SK-N-MC (cell line): Measurements from ENCODE around the gene ANGEL1.

ENCODE experiments used
- DNase-seq: peaks from one replicate; pipeline ENCODE4 v3.0.0-alpha.2; 2011; ENCODE audit warnings: low read depth, low spot score
- H3K27ac ChIP-seq: fragments of 200-600 bp; sonication (generic); 2 replicates; pipeline ENCODE4 v1.5.1; 2016; ENCODE audit warnings: mixed run types
- H3K36me3 ChIP-seq: fragments of 200-600 bp; sonication (generic); 2 replicates; pipeline ENCODE4 v1.6.1; 2017; ENCODE audit warnings: antibody characterized with exemption, low read length, mixed read lengths; ENCODE audit not compliant: insufficient read depth
- H3K4me3 ChIP-seq: fragments of 200-600 bp; sonication (generic); 2 replicates; pipeline ENCODE4 v1.5.1; 2016
- H3K9ac ChIP-seq: fragments of 200-600 bp; sonication (generic); 2 replicates; pipeline ENCODE4 v1.8.0; 2017; ENCODE audit warnings: mixed run types, mixed read lengths; ENCODE audit not compliant: insufficient read length
- H3K9me3 ChIP-seq: fragments of 200-600 bp; sonication (generic); 2 replicates; pipeline ENCODE4 v1.6.1; 2017; ENCODE audit warnings: low read depth, mild to moderate bottlenecking, antibody characterized with exemption, low read length, moderate library complexity, mixed read lengths
- EZH2 ChIP-seq: fragments of 200-600 bp; sonication (generic); IDR thresholded peaks from one replicate; pipeline ENCODE4 v1.6.1; 2017; ENCODE audit warnings: antibody characterized with exemption
- FOXP2 ChIP-seq: optimal IDR thresholded peaks from 2 replicates; pipeline ENCODE3; 2011; ENCODE audit warnings: mild to moderate bottlenecking, moderate library complexity; ENCODE audit not compliant: insufficient read depth; ENCODE audit errors: extremely low read length, control extremely low read depth
- POLR2AphosphoS5 ChIP-seq: IDR thresholded peaks from 2 replicates; pipeline ENCODE4 v1.6.1; 2012; ENCODE audit warnings: mild to moderate bottlenecking, low read depth, low read length, borderline replicate concordance

Gene ANGEL1

DNA sequence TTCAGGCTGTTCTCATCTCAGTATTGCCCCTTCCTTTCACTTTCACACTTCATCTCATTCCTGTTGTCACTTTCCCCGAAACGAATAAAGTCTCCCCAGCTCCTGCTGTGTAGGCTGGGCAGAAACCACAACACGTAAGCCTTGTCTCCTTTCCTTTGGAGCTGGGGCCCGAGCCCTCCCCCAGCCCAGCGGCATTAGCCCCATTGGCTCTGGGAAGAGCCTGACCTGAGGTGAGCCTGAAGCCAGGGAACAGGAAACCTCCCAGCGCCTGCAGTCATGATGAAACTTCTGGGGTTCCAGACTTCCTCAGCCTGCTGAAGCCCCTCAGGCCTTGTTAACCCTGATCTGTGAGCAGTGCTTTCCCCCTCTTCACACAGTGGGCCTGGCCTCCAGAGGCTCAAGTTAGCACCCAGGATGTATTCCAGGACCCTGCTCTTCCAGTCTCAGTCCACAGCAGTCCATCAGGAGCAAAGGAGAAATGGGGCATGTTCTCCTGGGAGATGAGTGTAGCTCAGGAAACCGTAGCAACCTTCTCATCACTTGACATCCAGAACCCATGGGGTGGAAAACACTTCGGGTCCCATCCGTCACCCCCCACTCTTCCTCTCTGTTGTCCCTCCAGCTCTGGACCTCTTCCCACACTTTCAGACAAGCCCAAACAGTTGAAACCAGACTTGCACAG lies 29.7 kb downstream of the ANGEL1 start:
- H3K4me3 ChIP-seq = no peak overlapping the region
- H3K27ac ChIP-seq = no peak overlapping the region
- H3K9ac ChIP-seq = no peak overlapping the region
- no peaks in the 10 kb centered on the region for H3K9me3 ChIP-seq
- no peak for DNase-seq
- no peak for TF ChIP-seq POLR2AphosphoS5
- no peak for TF ChIP-seq FOXP2
- TF ChIP-seq EZH2 = no peak
- no peaks in the 10 kb centered on the region; the same call in 1 of the 2 replicates for H3K36me3 ChIP-seq

DNA sequence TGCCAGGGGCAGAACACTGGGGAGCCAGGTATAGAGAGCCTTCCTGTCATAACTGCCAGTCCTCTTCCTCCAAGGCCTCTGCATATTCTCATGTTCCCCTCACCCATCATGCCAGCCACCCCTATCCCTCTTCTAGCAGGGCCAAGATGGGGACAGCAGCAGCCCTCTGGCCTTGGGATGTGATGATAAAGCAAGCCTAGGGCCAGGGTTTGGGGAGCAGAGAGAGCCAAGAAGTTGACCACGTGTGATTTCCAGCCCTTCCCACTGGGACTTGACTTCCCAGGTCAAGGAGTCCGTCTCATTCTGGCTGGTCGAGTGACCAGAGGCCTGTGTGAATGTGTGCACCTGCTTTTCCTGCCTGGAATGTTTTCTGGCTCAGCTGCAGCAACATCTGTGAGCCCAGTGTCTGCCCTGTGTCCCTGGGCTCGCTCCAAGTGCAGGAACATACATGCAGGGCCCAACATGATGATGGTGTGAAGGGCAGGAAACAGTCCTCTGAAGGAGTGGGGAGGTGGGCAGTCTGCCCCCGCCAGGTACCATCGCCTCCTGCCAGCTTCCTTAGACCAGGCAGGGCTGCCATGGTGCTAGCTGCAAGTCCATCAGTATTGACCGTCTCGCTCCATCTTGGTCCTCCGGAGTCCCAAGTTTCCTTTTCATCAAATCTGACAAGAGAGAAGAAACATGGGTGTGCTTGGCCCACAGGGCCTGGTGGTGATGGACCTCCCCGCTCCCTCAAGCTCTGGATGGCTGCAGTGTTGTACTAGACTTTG lies 30.4 kb downstream of the ANGEL1 start:
- DNase-seq = no peak
- H3K36me3 ChIP-seq = no peaks in the 10 kb centered on the region; the same call in 1 of the 2 replicates
- TF ChIP-seq POLR2AphosphoS5 (peak; percentile 3; the same call in 1 of the 2 replicates), FOXP2 (no peak)
- H3K9ac ChIP-seq = no peak overlapping the region
- H3K9me3 ChIP-seq = no peaks in the 10 kb centered on the region
- no peak overlapping the region for H3K27ac ChIP-seq
- no peak overlapping the region for H3K4me3 ChIP-seq

- no peak for TF ChIP-seq EZH2
- TF ChIP-seq POLR2AphosphoS5 = 0 out of 2 replicates have a peak, but pooled peaks have one; percentile 6
- no peak for TF ChIP-seq FOXP2
- no peak for DNase-seq
Observed at GRCh38 chr14:76781648-76782051, 31.0 kb downstream of the ANGEL1 start.

GRCh38 chr14:76780875-76781647 lies 31.6 kb downstream of the ANGEL1 start:
- no peak overlapping the region for H3K27ac ChIP-seq
- H3K9me3 ChIP-seq = no peaks in the 10 kb centered on the region
- H3K36me3 ChIP-seq = no peaks in the 10 kb centered on the region
- no peak overlapping the region for H3K9ac ChIP-seq
- no peak for DNase-seq
- no peak overlapping the region for H3K4me3 ChIP-seq
- TF ChIP-seq EZH2 = no peak
- TF ChIP-seq FOXP2 = no peak
- TF ChIP-seq POLR2AphosphoS5 = no peak

More at GRCh38 chr14:76781648-76782051, 31.0 kb downstream of the ANGEL1 start:
- Histone ChIP-seq H3K4me3 (no peak overlapping the region), H3K9me3 (no peaks in the 10 kb centered on the region), H3K9ac (no peak overlapping the region), H3K36me3 (no peaks in the 10 kb centered on the region; the same call in 1 of the 2 replicates), H3K27ac (no peak overlapping the region)

- Histone ChIP-seq H3K36me3 (no peaks in the 10 kb centered on the region), H3K4me3 (no peak overlapping the region), H3K9ac (no peak overlapping the region), H3K9me3 (no peaks in the 10 kb centered on the region), H3K27ac (no peak overlapping the region)
- TF ChIP-seq EZH2 = no peak
- TF ChIP-seq POLR2AphosphoS5 = no peak
- TF ChIP-seq FOXP2 = no peak
- DNase-seq = no peak
Observed at GRCh38 chr14:76780360-76780759, 32.3 kb downstream of the ANGEL1 start.

- Histone ChIP-seq H3K27ac (no peak overlapping the region), H3K9me3 (no peaks in the 10 kb centered on the region), H3K4me3 (no peak overlapping the region), H3K36me3 (no peaks in the 10 kb centered on the region), H3K9ac (no peak overlapping the region)
- TF ChIP-seq EZH2 (no peak), POLR2AphosphoS5 (no peak), FOXP2 (no peak)
- no peak for DNase-seq
Observed at GRCh38 chr14:76780058-76780345, 32.7 kb downstream of the ANGEL1 start.

DNA sequence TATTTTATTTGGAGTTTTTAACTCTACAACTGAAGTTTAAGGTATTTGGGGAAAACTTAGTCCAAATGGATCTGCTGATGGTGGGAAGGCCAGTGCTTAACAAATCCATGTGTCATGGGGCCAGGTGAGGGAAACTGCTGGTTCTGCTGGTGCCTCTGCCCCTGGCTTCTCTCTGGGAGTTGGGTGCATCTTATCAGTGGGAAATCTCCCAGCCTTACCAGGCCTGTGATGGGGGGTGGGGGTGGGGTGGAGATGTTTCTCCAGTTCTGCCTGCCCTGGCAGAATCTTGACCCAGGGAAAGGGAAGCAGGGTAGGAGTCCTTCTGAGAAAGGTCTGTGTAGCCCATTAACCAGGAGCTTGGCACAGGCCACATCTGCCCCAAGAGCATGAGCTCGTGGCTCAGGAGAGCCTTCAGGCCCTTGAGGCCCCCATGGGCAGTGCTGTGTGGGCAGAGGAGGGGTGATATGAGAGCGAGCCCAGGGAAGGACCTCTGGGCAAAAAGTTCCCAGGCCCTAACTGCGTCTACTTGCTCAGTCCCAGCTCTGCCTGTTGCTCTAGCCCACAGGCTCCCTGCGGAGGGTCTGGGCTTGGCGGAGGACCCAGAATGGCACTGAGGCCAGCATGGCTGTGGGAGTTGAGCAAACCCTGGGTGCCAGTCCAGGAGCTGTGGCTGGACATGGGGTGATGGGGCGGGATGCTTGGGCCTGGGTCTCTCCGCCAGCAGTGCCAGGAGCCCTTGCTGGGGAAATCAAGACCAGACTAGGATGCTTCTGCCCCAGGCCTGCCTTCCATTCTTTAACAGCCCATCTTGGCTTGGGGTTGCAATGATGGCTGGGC lies 33.2 kb downstream of the ANGEL1 start:
- no peak for TF ChIP-seq FOXP2
- DNase-seq = no peak
- Histone ChIP-seq H3K27ac (no peak overlapping the region), H3K9me3 (no peaks in the 10 kb centered on the region), H3K9ac (no peak overlapping the region), H3K36me3 (no peaks in the 10 kb centered on the region), H3K4me3 (no peak overlapping the region)

DNA sequence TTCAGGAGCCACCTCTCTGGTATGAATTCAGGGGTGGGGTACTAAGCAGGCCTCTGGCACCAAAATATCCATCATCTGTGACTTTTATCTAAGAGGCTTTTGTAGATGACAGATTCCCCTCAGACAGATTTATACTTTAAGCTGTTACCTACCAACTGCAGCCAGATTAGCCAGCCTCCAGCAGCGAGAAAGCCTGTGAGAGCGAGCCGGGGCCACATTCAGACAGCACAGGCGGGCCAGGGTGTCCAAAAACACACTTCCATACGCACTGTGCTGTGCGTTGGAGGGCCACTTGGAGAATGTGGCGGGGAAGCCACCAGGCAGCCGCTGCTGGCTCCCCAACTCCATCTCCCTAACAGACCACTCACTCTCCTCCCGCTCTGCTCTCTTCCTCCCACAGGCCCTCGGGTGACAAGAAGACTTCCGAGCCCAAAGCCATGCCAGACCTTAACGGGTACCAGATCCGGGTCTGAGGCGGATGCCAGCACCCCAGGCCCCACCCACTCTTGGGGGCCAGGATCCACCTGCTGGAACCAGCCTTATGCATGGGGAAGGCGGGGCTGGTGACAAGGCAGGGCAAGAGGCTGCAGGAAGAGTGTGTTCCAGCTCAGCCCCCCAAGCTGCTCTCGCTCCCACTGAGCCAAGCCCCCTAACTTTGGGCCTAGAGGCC lies 34.0 kb downstream of the ANGEL1 start:
- Histone ChIP-seq H3K9me3 (no peaks in the 10 kb centered on the region), H3K27ac (no peak overlapping the region), H3K4me3 (no peak overlapping the region), H3K9ac (no peak overlapping the region), H3K36me3 (no peaks in the 10 kb centered on the region)
- DNase-seq = no peak
- no peak for TF ChIP-seq EZH2
- no peak for TF ChIP-seq POLR2AphosphoS5
- no peak for TF ChIP-seq FOXP2
